ENCODE data around the gene ADGRG3.

- TF ChIP-seq POLR2A (IDR thresholded peaks at IDR 0.05) (peak; percentile 45 to 48), CTCF (IDR thresholded peaks at IDR 0.05) (no peak)
Measured at GRCh38 chr16:57734925-57735754, 67.0 kb downstream of the ADGRG3 start.
